ENCODE results near the gene GHRH.

GHRH gene

DNA sequence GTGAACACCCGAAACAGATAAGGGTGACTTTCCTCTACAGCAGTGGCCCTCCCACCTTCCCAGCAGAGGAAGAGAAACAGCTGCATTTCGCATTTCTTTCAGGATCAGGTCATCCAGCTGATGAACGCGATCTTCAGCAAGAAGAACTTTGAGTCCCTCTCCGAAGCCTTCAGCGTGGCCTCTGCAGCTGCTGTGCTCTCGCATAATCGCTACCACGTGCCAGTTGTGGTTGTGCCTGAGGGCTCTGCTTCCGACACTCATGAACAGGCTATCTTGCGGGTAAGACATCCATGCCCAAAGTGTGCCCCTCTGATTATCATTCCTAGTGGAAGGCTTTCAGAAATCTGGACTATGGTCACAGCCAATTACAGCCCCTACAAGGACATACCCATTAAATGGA lies 54.4 kb downstream of the GHRH start:
- DNase-seq (ENCODE audit: low read depth in 2 of 3, low spot score in 2 of 3), result no peak

DNA sequence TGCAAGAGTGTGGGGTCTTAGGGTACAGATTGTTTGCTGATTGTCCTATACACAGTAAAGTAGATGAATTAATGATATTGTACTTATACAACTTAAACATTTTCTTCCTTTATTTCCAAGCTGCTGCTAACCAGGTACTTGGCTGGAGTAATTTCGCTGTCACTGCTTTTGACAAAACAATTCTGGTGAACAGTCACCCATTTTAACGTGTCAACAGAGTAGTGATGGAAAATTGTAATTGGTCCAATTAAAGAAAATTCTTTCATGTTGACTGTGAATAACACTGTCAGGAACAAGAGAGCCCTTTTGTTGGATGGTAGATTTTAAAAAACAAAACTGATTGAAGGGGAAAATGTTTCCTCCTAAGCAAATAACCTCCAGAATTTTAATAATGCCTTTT lies 55.8 kb downstream of the GHRH start:
- DNase-seq (ENCODE audit: low read depth in 2 of 3, low spot score in 2 of 3), result no peak

DNA sequence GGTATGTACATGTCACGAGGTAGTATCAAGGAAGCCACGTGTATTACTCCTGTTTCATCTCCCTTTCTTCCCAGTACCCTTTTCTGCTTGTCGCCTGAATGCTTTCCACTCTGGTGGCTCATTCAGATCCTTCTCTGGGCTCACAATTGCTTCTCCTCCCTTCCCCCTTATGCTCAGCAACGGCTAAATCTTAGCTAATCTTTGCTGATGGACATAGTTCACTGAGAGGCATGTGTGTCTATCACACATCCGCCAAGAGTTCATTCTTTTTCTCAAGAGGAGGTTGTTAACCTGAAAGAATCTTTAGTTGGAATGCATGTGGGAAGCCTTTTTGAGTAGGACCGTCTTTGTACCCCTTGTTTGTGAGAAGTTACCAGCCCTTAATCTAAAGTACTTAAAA lies 56.5 kb downstream of the GHRH start:
- no peak for DNase-seq (ENCODE audit: low read depth in 2 of 3, low spot score in 2 of 3)

DNA sequence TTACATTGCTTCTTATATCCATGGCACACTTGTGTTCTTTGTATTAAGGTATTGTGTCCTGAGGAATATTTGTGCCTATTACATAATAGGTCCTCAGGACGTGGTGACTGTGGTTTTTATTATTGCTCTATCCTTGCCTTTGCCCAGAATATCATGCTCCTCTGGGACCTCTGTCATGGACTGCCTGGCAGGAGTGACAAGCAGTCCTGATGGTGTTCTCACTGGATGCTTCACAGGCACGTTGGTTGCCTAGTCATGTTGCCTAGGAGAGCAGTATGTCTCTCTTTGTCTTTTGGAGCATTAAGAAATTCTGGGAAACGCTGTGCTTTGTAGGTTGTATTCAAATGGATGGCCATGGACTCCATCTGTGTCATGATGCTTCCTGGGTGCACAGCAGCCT lies 57.6 kb downstream of the GHRH start:
- DNase-seq (ENCODE audit: low read depth in 2 of 3, low spot score in 2 of 3), result no peak

DNA sequence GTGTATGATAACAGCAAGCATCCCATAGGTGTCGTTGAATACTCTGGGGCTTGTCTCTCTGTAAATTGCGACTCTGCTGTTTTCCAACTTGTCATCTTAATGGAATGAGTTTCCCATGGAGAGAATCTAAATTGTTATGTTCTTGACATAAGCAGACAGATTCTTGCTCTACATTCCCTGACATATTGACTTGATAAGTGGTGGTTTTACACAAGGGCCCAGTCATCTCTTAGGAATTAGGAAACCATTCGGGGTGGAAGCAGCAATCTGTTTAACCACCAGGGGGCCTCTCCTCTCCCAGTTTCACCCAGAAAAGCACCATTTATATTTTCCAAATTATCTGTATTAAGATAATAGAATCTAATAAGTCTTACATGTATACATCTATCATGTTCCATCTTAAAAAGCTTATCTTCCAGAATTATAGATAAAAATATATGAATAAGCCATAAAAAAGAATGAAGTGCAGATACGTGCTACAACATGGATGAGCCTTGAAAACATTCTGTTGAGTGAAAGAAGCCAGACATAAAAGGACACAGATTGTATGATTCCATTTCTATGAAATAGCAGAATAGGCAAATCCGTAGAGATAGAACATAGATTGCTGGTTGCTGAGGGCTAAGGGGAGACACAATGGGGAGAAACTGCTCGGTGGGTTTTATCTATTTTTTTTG lies 59.2 kb downstream of the GHRH start:
- no peak for DNase-seq (ENCODE audit: low read depth in 2 of 3, low spot score in 2 of 3)

DNA sequence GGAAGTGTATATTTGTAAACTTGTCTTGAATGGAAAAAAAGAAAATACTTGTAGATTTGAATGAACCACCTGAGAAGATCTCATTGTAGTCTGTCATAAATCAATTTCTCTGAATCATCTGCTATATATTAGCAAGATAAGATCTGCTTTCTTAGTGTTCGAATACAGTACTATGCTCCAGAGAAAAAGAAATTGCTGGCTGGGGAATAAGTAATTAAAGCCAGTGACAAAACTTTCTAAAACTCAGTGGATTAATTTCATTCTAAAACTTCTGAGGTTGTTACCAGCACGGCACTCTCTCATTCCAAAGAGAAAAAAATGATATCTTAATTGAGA lies 59.8 kb downstream of the GHRH start:
- no peak for DNase-seq (ENCODE audit: low read depth in 2 of 3, low spot score in 2 of 3)
